Right renal cortex interstitium (tissue), 3 donors: Measurements from ENCODE around the gene PTPRQ. TPM values are rescaled to one million over a fixed set of nuclear protein-coding genes. Genes with fewer than 3 reads are reported as not detected.

ENCODE experiments used
- DNase-seq, 3 donors: peaks; one replicate each; pipeline ENCODE4 v3.0.0-alpha.2; 2013; ENCODE audit warnings: low read depth in 3 of 3, low spot score in 2 of 3
- polyA plus RNA-seq, 3 donors: library from polyadenylated mRNA; unstranded; fragments of 120-200 nt; gene quantifications; one replicate each; pipeline ENCODE4 v1.2.1, GENCODE V29; 2013; ENCODE audit not compliant: insufficient read length in 3 of 3

Gene PTPRQ
- polyA plus RNA-seq, 3 donors = 18.7 to 25.3 (median 21.9) TPM

- no peak for DNase-seq
These were observed 105.3 kb downstream of the PTPRQ start for GRCh38 chr12:80549298-80549697.

GRCh38 chr12:80551897-80552296 lies 107.9 kb downstream of the PTPRQ start:
- DNase-seq = no peak

- DNase-seq = no peak
These were observed 109.3 kb downstream of the PTPRQ start for GRCh38 chr12:80553316-80553715.

- no peak for DNase-seq
These were observed 112.5 kb downstream of the PTPRQ start for GRCh38 chr12:80556566-80556965.

- no peak for DNase-seq
These were observed 115.7 kb downstream of the PTPRQ start for GRCh38 chr12:80559766-80560165.

GRCh38 chr12:80565271-80565670 lies 121.2 kb downstream of the PTPRQ start:
- peak; percentile 30 to 49 (median 36) for DNase-seq

- DNase-seq = no peak
These were observed 123.4 kb downstream of the PTPRQ start for GRCh38 chr12:80567401-80567800.

GRCh38 chr12:80576641-80577418 lies 132.8 kb downstream of the PTPRQ start:
- DNase-seq = no peak

- no peak for DNase-seq
These were observed 136.2 kb downstream of the PTPRQ start for GRCh38 chr12:80580254-80580653.

- no peak for DNase-seq
These were observed 137.7 kb downstream of the PTPRQ start for GRCh38 chr12:80581783-80582182.

- no peak for DNase-seq
These were observed 138.4 kb downstream of the PTPRQ start for GRCh38 chr12:80582431-80582830.

GRCh38 chr12:80589077-80589476 lies 145.0 kb downstream of the PTPRQ start:
- DNase-seq = no peak

- DNase-seq = no peak
These were observed 146.1 kb downstream of the PTPRQ start for GRCh38 chr12:80590085-80590484.

- DNase-seq = no peak
These were observed 149.7 kb downstream of the PTPRQ start for GRCh38 chr12:80593766-80594165.

GRCh38 chr12:80596509-80596908 lies 152.5 kb downstream of the PTPRQ start:
- no peak for DNase-seq

GRCh38 chr12:80598004-80598606 lies 154.1 kb downstream of the PTPRQ start:
- peak in 1 of 3 donors; percentile 17 for DNase-seq

GRCh38 chr12:80602455-80602854 lies 158.4 kb downstream of the PTPRQ start:
- DNase-seq = no peak

- no peak for DNase-seq
These were observed 163.5 kb downstream of the PTPRQ start for GRCh38 chr12:80607361-80608135.

- no peak for DNase-seq
These were observed 173.7 kb downstream of the PTPRQ start for GRCh38 chr12:80617733-80618132.

- DNase-seq = no peak
These were observed 176.2 kb downstream of the PTPRQ start for GRCh38 chr12:80620281-80620680.

GRCh38 chr12:80622271-80622670 lies 178.2 kb downstream of the PTPRQ start:
- DNase-seq = no peak

GRCh38 chr12:80625051-80625450 lies 181.0 kb downstream of the PTPRQ start:
- DNase-seq = no peak
